RWPE2 (cell line): ENCODE results near the gene THAP3.
A peak's percentile ranks its signal among the peaks of the same experiment; 100 is the strongest.

ENCODE experiments used
- ATAC-seq: fragments of 200-7000 bp; cut with Tn5 transposase; 3 replicates; pipeline ENCODE4 v1.9.1; 2021; ENCODE audit warnings: low read depth
- DNase-seq: peaks from one replicate; pipeline ENCODE4 v3.0.0-alpha.2; 2020; ENCODE audit warnings: low spot score
- H3K27ac ChIP-seq: fragments of 450-650 bp; 2 replicates; pipeline ENCODE4 v1.5.1; 2017; ENCODE audit warnings: mild to moderate bottlenecking; ENCODE audit not compliant: poor library complexity, severe bottlenecking
- H3K27me3 ChIP-seq: fragments of 250-450 bp; sonication (Bioruptor Pico); 2 replicates; pipeline ENCODE4 v1.5.1; 2021; ENCODE audit warnings: mild to moderate bottlenecking, moderate library complexity; ENCODE audit not compliant: insufficient read depth, poor library complexity, severe bottlenecking
- H3K36me3 ChIP-seq: fragments of 250-450 bp; sonication (Bioruptor Pico); 2 replicates; pipeline ENCODE4 v1.5.1; 2020; ENCODE audit warnings: low read depth, mild to moderate bottlenecking, moderate library complexity
- H3K4me1 ChIP-seq: fragments of 250-450 bp; sonication (Bioruptor Pico); 2 replicates; pipeline ENCODE4 v1.5.1; 2021; ENCODE audit warnings: mild to moderate bottlenecking, moderate library complexity; ENCODE audit not compliant: insufficient read depth, poor library complexity, severe bottlenecking
- H3K4me3 ChIP-seq: fragments of 250-450 bp; sonication (Bioruptor Pico); 2 replicates; pipeline ENCODE4 v1.5.1; 2021; ENCODE audit warnings: mild to moderate bottlenecking, moderate library complexity; ENCODE audit not compliant: severe bottlenecking
- H3K9me3 ChIP-seq: fragments of 250-450 bp; sonication (Bioruptor Pico); 2 replicates; pipeline ENCODE4 v1.5.1; 2021; ENCODE audit warnings: mild to moderate bottlenecking, moderate library complexity; ENCODE audit not compliant: severe bottlenecking
- TF ChIP-seq, protein P1 (sequence below): fragments of 450-650 bp; IDR thresholded peaks from one replicate; pipeline ENCODE4 v1.5.1; 2017; ENCODE audit warnings: mild to moderate bottlenecking, moderate library complexity; ENCODE audit not compliant: poor library complexity, severe bottlenecking

Gene THAP3

GRCh38 chr1:6612641-6613360, 11.9 kb upstream of the THAP3 start:
- Histone ChIP-seq H3K27ac (peak overlapping the region; percentile 71), H3K36me3 (peaks cover 13% of the 10 kb centered on the region), H3K4me3 (peak overlapping the region; percentile 66), H3K27me3 (no peaks in the 10 kb centered on the region), H3K4me1 (peaks cover 14% of the 10 kb centered on the region), H3K9me3 (no peaks in the 10 kb centered on the region)
- peak; percentile 40 for ATAC-seq
- DNase-seq: no peak
- TF ChIP-seq, protein P1, sequence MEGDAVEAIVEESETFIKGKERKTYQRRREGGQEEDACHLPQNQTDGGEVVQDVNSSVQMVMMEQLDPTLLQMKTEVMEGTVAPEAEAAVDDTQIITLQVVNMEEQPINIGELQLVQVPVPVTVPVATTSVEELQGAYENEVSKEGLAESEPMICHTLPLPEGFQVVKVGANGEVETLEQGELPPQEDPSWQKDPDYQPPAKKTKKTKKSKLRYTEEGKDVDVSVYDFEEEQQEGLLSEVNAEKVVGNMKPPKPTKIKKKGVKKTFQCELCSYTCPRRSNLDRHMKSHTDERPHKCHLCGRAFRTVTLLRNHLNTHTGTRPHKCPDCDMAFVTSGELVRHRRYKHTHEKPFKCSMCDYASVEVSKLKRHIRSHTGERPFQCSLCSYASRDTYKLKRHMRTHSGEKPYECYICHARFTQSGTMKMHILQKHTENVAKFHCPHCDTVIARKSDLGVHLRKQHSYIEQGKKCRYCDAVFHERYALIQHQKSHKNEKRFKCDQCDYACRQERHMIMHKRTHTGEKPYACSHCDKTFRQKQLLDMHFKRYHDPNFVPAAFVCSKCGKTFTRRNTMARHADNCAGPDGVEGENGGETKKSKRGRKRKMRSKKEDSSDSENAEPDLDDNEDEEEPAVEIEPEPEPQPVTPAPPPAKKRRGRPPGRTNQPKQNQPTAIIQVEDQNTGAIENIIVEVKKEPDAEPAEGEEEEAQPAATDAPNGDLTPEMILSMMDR: no peak

DNA sequence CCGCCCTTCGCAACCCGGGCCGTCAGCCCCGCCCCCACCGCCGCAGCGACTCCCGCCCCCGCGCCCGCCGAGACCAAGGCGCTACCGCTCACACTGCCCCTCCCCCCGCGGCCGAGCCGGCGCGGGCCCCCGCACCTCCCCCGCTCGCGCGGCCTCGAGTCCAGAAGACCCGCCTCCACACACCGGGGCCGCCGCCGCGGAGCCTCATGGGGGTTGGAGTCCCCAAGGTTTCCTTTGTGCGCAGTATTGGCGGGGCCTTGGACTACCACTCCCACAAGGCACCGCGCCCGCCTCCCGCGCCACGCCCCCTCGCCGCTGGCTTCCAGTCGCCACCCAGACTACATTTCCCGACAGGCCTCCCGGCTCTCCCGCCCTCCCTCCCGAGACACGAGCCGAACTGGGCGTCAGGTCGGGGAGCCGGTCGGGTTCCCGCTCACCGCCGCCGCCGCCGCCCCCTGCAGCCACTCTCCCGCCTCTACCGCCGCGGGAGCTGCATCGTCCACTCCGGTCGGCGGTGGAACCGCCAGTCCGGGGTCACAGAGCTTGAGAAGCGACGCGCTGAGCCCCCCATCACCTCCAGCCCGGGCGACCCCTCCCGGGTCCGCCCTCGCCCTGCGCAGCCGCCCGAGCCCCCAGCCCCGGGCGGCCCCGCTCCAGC, 11.2 kb upstream of the THAP3 start, which contains the start of gene PHF13:
PHF13 (plus strand) TSS at position 371 of the 658 bp plus-strand sequence. CDS start 336 bp downstream, outside the sequence.
- TF ChIP-seq, protein P1: no peak
- peaks cover 13% of the 10 kb centered on the region for H3K36me3 ChIP-seq
- H3K4me1 ChIP-seq: peaks cover 14% of the 10 kb centered on the region
- peak within 1 kb of the TSS; percentile 71 for H3K27ac ChIP-seq
- DNase-seq (peak; percentile 98), ATAC-seq (peak; percentile 92)
- H3K27me3 ChIP-seq: no peaks in the 10 kb centered on the region
- H3K4me3 ChIP-seq: peak within 1 kb of the TSS; percentile 66
- H3K9me3 ChIP-seq: no peaks in the 10 kb centered on the region

- peaks cover 18% of the 10 kb centered on the region for H3K36me3 ChIP-seq
- no peaks in the 10 kb centered on the region for H3K9me3 ChIP-seq
- peak overlapping the region; percentile 71 for H3K27ac ChIP-seq
- ATAC-seq (0 out of 3 replicates have a peak, but pooled peaks have one; percentile 0), DNase-seq (no peak)
- H3K27me3 ChIP-seq: no peaks in the 10 kb centered on the region
- peak overlapping the region; percentile 57 for H3K4me3 ChIP-seq
- H3K4me1 ChIP-seq: peaks cover 11% of the 10 kb centered on the region
- TF ChIP-seq, protein P1: no peak
Measured at GRCh38 chr1:6614019-6614928, 10.4 kb upstream of the THAP3 start.

GRCh38 chr1:6614929-6615785, 9.5 kb upstream of the THAP3 start:
- TF ChIP-seq, protein P1: no peak

More at GRCh38 chr1:6614929-6615785, 9.5 kb upstream of the THAP3 start:
- Histone ChIP-seq H3K27me3 (no peaks in the 10 kb centered on the region), H3K4me1 (peaks cover 2% of the 10 kb centered on the region), H3K36me3 (peaks cover 24% of the 10 kb centered on the region), H3K9me3 (no peaks in the 10 kb centered on the region), H3K4me3 (peak overlapping the region; percentile 57), H3K27ac (peak overlapping the region; percentile 71)
- no peak for ATAC-seq
- DNase-seq: no peak
